Heart left ventricle (tissue), 16 donors: ENCODE data around the gene FOXJ2. TPM values are rescaled to one million over a fixed set of nuclear protein-coding genes. Genes with fewer than 3 reads are reported as not detected.

Experiments
- ATAC-seq, 4 donors: fragments of 200-7000 bp; cut with Tn5 transposase; one replicate each; pipeline ENCODE4 v1.9.1; 2020 to 2022; ENCODE audit warnings: moderate library complexity in 4 of 4, mild to moderate bottlenecking in 3 of 4, moderate number of reproducible peaks in 1 of 4
- DNase-seq, 5 donors: peaks; one replicate each; pipeline ENCODE4 v3.0.0-alpha.2; 2020
- H3K27ac ChIP-seq, 12 donors: fragments of 200-600 bp; sonication (generic) in 4 of 12; one replicate each; pipeline versions ENCODE4 v1.5.0 to v1.8.0; 2016 to 2022; ENCODE audit warnings: mild to moderate bottlenecking in 2 of 12
- H3K27me3 ChIP-seq, 9 donors: fragments of 200-600 bp; sonication (generic) in 2 of 9; one replicate each; pipeline versions ENCODE4 v1.5.1 to v1.8.0; 2016 to 2022; ENCODE audit warnings: mild to moderate bottlenecking in 3 of 9
- H3K36me3 ChIP-seq, 9 donors: fragments of 200-600 bp; sonication (generic) in 2 of 9; one replicate each; pipeline versions ENCODE4 v1.5.0 to v1.8.0; 2018 to 2022; ENCODE audit warnings: mild to moderate bottlenecking in 2 of 9
- H3K4me1 ChIP-seq, 12 donors: fragments of 200-600 bp; sonication (generic) in 4 of 12; one replicate each; pipeline versions ENCODE4 v1.5.0 to v1.8.0; 2016 to 2022; ENCODE audit warnings: mild to moderate bottlenecking in 3 of 12
- H3K4me3 ChIP-seq, 12 donors: fragments of 200-600 bp; sonication (generic) in 4 of 12; one replicate each; pipeline versions ENCODE4 v1.5.0 to v1.8.0; 2017 to 2022; ENCODE audit warnings: mild to moderate bottlenecking in 9 of 12, moderate library complexity in 4 of 12
- H3K9me3 ChIP-seq, 12 donors: fragments of 200-600 bp; sonication (generic) in 4 of 12; one replicate each; pipeline versions ENCODE4 v1.5.0 to v1.8.0; 2016 to 2022; ENCODE audit warnings: mild to moderate bottlenecking in 1 of 12
- CTCF ChIP-seq, 12 donors: fragments of 200-600 bp; sonication (generic) in 4 of 12; IDR thresholded peaks; one replicate each; pipeline versions ENCODE4 v1.5.0 to v1.8.0; 2018 to 2022; ENCODE audit warnings: antibody characterized with exemption in 12 of 12, mild to moderate bottlenecking in 5 of 12
- POLR2A ChIP-seq, 2 donors: fragments of 450-650 bp; IDR thresholded peaks; one replicate each; pipeline ENCODE4 v1.6.1; 2017; ENCODE audit warnings: antibody characterized with exemption in 2 of 2, mild to moderate bottlenecking in 2 of 2, moderate library complexity in 2 of 2
- whole genome bisulfite sequencing, 4 donors: extraction: QIAGEN DNeasy Blood & Tissue Kit in 2 of 4; methylation state at CpG; one replicate each; pipeline versions ENCODE4 v1.1.5 to v1.1.7; 2013 to 2018; 5-methylcytosine and 5-hydroxymethylcytosine counted together
- intact Hi-C, 10 donors: fragments of 100-400 bp; cut with DNase I; formaldehyde crosslinking; loops; one replicate each; pipeline versions ENCODE4 v1.11.1 to v1.14.2; 2022
- polyA plus RNA-seq, 2 donors: library from polyadenylated mRNA; stranded (reverse); fragments of 200-250 nt; gene quantifications; one replicate each; pipeline ENCODE4 v1.2.3, GENCODE V29; 2013
- total RNA-seq, 9 donors: library from RNA; depleted of rRNA in 2 of 9; stranded (reverse); fragments of >200 nt in 2 of 9; fragmentation: NEBNext Ultra II Directional in 3 of 9; extraction: Animal tissue kit (Norgen Biotek cat#: 25700) in 3 of 9; gene quantifications; one replicate each; pipeline versions ENCODE4 v1.1.0 to v1.2.4, GENCODE V29; 2016 to 2023
- donor health status: ischemic (EF 13 %, LVEDD 7.1; RV severe dilation, severe dysfunction).
- donor health status: healthy with polysubstance abuse.
- donor health status: DM: no; HTN: yes; CAD: no.
- donor health status: DM: no; HTN: no; CAD: no.
- donor health status: ischemic (EF 25% LVEDD 6.9; RV normal size, moderate dysfunction).
- donor health status: ischemic (EF 25% LVEDD 5.7; RV mildly dilated, moderate dysfunction).
- donor health status: healthy.
- donor health status: DM: yes; HTN: yes; CAD: no.
- donor health status: ischemic (EF 35%, LVEDD 5.7; RV mildly dilated, moderate dysfunction).
- donor health status: nonischemic (EF 11% LVEDD 7.7; RV severe dilation, severe dysfunction).
- donor health status: DM: yes; HTN: yes; CAD: no.
- donor health status: PGD.
- donor health status: ischemic (EF 29% LVEDD 5.4; RV normal size, mild dysfunction).
- donor health status: nonischemic (EF 23%, LVEDD 6.1; RV moderate dilation, normal function).

Gene FOXJ2
- total and polyA plus RNA-seq, 11 donors, result 9.4 to 34.7 (median 23.7) TPM

DNA sequence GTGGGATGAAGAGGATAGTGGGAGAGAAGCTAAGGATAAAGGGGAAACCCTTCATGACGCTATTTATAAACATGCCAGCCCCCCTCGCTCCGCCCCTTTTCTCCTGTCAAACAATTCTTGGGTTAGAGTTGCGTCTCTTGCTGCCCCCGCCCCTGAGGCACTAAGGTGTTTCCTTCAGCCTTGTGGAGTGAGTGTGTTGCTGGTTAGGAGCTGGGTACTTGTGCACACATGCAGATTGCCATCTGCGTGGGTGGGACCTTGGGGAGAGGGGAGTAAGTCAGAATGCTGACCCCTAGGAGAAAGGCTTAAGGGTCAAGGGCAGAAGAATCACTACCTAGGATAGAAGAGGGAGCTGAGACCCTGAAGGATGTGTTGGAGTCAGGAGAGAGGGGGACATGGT is 5.4 kb downstream of the FOXJ2 start:
- Histone ChIP-seq H3K27ac (peak overlapping the region in 11 of 12 donors; percentile 70 to 99 (median 98)), H3K4me3 (peak overlapping the region in 4 of 12 donors; percentile 25 to 48 (median 34)), H3K27me3 (no peaks in the 10 kb centered on the region), H3K9me3 (no peaks in the 10 kb centered on the region), H3K36me3 (peaks cover 0 to 38% (median 34%) of the 10 kb centered on the region in 9 donors), H3K4me1 (peaks cover 11 to 69% (median 57%) of the 10 kb centered on the region in 12 donors)
- TF ChIP-seq CTCF (IDR thresholded peaks at IDR 0.05) (no peak), POLR2A (IDR thresholded peaks at IDR 0.05) (no peak)
- DNase-seq (no peak), ATAC-seq (no peak)
- intact Hi-C loops, result loop anchor here in 4 of 10 donors (5.0 to 10.0 kb wide), 3 partner anchors 39 to 47 kb away; partner anchors contain the start of gene NECAP1 (in 2 of the 4)
- 44 to 68% (median 48%) methylated on average over 6 of the region's 6 CpGs for WGBS, 4 donors

- intact Hi-C loops, result loop anchor here in 4 of 10 donors (5.0 to 10.0 kb wide), 3 partner anchors 39 to 46 kb away; partner anchors contain the start of gene NECAP1 (in 2 of the 4)
Measured at GRCh38 chr12:8038659-8039114, 6.2 kb downstream of the FOXJ2 start.

GRCh38 chr12:8040791-8041190 is 8.3 kb downstream of the FOXJ2 start:
- intact Hi-C loops, result no loop called here
- no peak overlapping the region for H3K4me3 ChIP-seq
- no peak for TF ChIP-seq POLR2A (IDR thresholded peaks at IDR 0.05)
- TF ChIP-seq CTCF (IDR thresholded peaks at IDR 0.05), result no peak
- DNase-seq (no peak), ATAC-seq (no peak)
- H3K36me3 ChIP-seq, result peaks cover 0 to 66% (median 62%) of the 10 kb centered on the region in 9 donors
- 92 to 97% (median 94%) methylated on average over 1 of the region's 1 CpG for WGBS, 4 donors
- H3K4me1 ChIP-seq, result peaks cover 4 to 42% (median 35%) of the 10 kb centered on the region in 12 donors
- no peak overlapping the region for H3K27ac ChIP-seq
- H3K27me3 ChIP-seq, result no peaks in the 10 kb centered on the region
- no peaks in the 10 kb centered on the region for H3K9me3 ChIP-seq

More at GRCh38 chr12:8038659-8039114, 6.2 kb downstream of the FOXJ2 start:
- peak overlapping the region in 9 of 12 donors; percentile 5 to 48 (median 27) for H3K4me3 ChIP-seq
- H3K9me3 ChIP-seq, result no peaks in the 10 kb centered on the region
- DNase-seq, result peak; percentile 60 to 87 (median 72)
- TF ChIP-seq CTCF (IDR thresholded peaks at IDR 0.05), result no peak
- peaks cover 11 to 63% (median 55%) of the 10 kb centered on the region in 12 donors for H3K4me1 ChIP-seq
- peak overlapping the region in 11 of 12 donors; percentile 70 to 99 (median 98) for H3K27ac ChIP-seq
- WGBS, 4 donors, result 8 to 18% (median 16%) methylated on average over 12 to 13 of the region's 13 CpGs
- peaks cover 0 to 46% (median 41%) of the 10 kb centered on the region in 9 donors for H3K36me3 ChIP-seq
- no peaks in the 10 kb centered on the region for H3K27me3 ChIP-seq
- ATAC-seq, result peak; percentile 86 to 92 (median 90)

GRCh38 chr12:8045952-8046944 is 13.7 kb downstream of the FOXJ2 start:
- Histone ChIP-seq H3K4me3 (no peak overlapping the region), H3K27me3 (no peaks in the 10 kb centered on the region), H3K27ac (no peak overlapping the region), H3K36me3 (peaks cover 0 to 97% (median 93%) of the 10 kb centered on the region in 9 donors), H3K9me3 (no peaks in the 10 kb centered on the region), H3K4me1 (peaks cover 0 to 11% (median 0%) of the 10 kb centered on the region in 12 donors)
- DNase-seq (peak; percentile 60 to 84 (median 73)), ATAC-seq (peak; percentile 54 to 73 (median 62))
- TF ChIP-seq POLR2A (IDR thresholded peaks at IDR 0.05), result no peak
- peak; percentile 73 to 95 (median 86) for TF ChIP-seq CTCF (IDR thresholded peaks at IDR 0.05)
- intact Hi-C loops, result loop anchor here in 2 of 10 donors (5.0 kb wide), 1 partner anchor 36 kb away; the partner anchor contains the start of gene NECAP1 (in 2 of the 2)
- WGBS, 4 donors, result 39 to 45% (median 40%) methylated on average over 8 of the region's 8 CpGs
